ENCODE data around the gene CNGB1.
"Not testable (repeated sequence)": the region's sequence is repeated elsewhere in the genome, so short reads cannot be mapped to it uniquely, and the experiment has no call there.

Gene CNGB1

GRCh38 chr16:57997176-57997527, 26.2 kb upstream of the CNGB1 start:
- no peak for DNase-seq (ENCODE audit: low read depth)

- no peak for DNase-seq (ENCODE audit: low read depth)
These were observed 25.7 kb upstream of the CNGB1 start for GRCh38 chr16:57996406-57997175.

GRCh38 chr16:57995721-57996405, 24.9 kb upstream of the CNGB1 start:
- no peak for DNase-seq (ENCODE audit: low read depth)

GRCh38 chr16:57994778-57995177, 23.9 kb upstream of the CNGB1 start:
- no peak for DNase-seq (ENCODE audit: low read depth)

GRCh38 chr16:57994361-57994760, 23.4 kb upstream of the CNGB1 start:
- no peak for DNase-seq (ENCODE audit: low read depth)

GRCh38 chr16:57993897-57994296, 23.0 kb upstream of the CNGB1 start:
- no peak for DNase-seq (ENCODE audit: low read depth)

GRCh38 chr16:57993438-57993837, 22.5 kb upstream of the CNGB1 start:
- no peak for DNase-seq (ENCODE audit: low read depth)

GRCh38 chr16:57992084-57992483, 21.2 kb upstream of the CNGB1 start:
- DNase-seq (ENCODE audit: low read depth), result no peak

GRCh38 chr16:57991551-57992059, 20.7 kb upstream of the CNGB1 start:
- DNase-seq (ENCODE audit: low read depth), result no peak

- no peak for DNase-seq (ENCODE audit: low read depth)
These were observed 18.0 kb upstream of the CNGB1 start for GRCh38 chr16:57988929-57989328.

GRCh38 chr16:57987441-57988177, 16.7 kb upstream of the CNGB1 start:
- no peak for DNase-seq (ENCODE audit: low read depth)

GRCh38 chr16:57986196-57986595, 15.3 kb upstream of the CNGB1 start:
- no peak for DNase-seq (ENCODE audit: low read depth)

- DNase-seq (ENCODE audit: low read depth), result no peak
These were observed 14.6 kb upstream of the CNGB1 start for GRCh38 chr16:57985204-57986181.

- no peak for DNase-seq (ENCODE audit: low read depth)
These were observed 13.7 kb upstream of the CNGB1 start for GRCh38 chr16:57984443-57985203.

GRCh38 chr16:57982385-57982784, 11.5 kb upstream of the CNGB1 start:
- DNase-seq (ENCODE audit: low read depth), result no peak

- DNase-seq (ENCODE audit: low read depth), result no peak
These were observed 10.7 kb upstream of the CNGB1 start for GRCh38 chr16:57981636-57982035.

GRCh38 chr16:57979006-57979585, 8.2 kb upstream of the CNGB1 start:
- no peak for DNase-seq (ENCODE audit: low read depth)

- not testable (repeated sequence) for DNase-seq (ENCODE audit: low read depth)
These were observed 7.1 kb upstream of the CNGB1 start for GRCh38 chr16:57978070-57978465.

GRCh38 chr16:57977418-57978069, 6.6 kb upstream of the CNGB1 start:
- no peak for DNase-seq (ENCODE audit: low read depth)

GRCh38 chr16:57976331-57976796, 5.4 kb upstream of the CNGB1 start:
- DNase-seq (ENCODE audit: low read depth), result no peak

Measured in stromal cell of bone marrow (primary cell).